Glutamatergic neuron (in vitro differentiated cells): ENCODE results near the gene SMG5. TPM values are rescaled to one million over a fixed set of nuclear protein-coding genes. Genes with fewer than 3 reads are reported as not detected.
A peak's percentile ranks its signal among the peaks of the same experiment; 100 is the strongest.

Source experiments
- DNase-seq: peaks from one replicate; pipeline ENCODE4 v3.0.0; 2022
- H3K27ac Mint-ChIP-seq: one replicate; pipeline ENCODE4 v1.8.0; 2020; ENCODE audit warnings: mild to moderate bottlenecking, mixed read lengths, inconsistent platforms; ENCODE audit not compliant: unreplicated experiment
- H3K27me3 Mint-ChIP-seq: one replicate; pipeline ENCODE4 v1.8.0; 2020; ENCODE audit warnings: mild to moderate bottlenecking, moderate library complexity, mixed read lengths, inconsistent platforms; ENCODE audit not compliant: unreplicated experiment
- H3K36me3 Mint-ChIP-seq: one replicate; pipeline ENCODE4 v1.8.0; 2020; ENCODE audit warnings: mild to moderate bottlenecking, mixed read lengths, inconsistent platforms; ENCODE audit not compliant: unreplicated experiment
- H3K4me1 Mint-ChIP-seq: one replicate; pipeline ENCODE4 v1.8.0; 2020; ENCODE audit warnings: mild to moderate bottlenecking, low read depth, mixed read lengths, inconsistent platforms; ENCODE audit not compliant: unreplicated experiment
- H3K4me3 Mint-ChIP-seq: one replicate; pipeline ENCODE4 v1.8.0; 2020; ENCODE audit warnings: mild to moderate bottlenecking, mixed read lengths, inconsistent platforms; ENCODE audit not compliant: unreplicated experiment
- H3K9me3 Mint-ChIP-seq: one replicate; pipeline ENCODE4 v1.8.0; 2020; ENCODE audit warnings: mild to moderate bottlenecking, moderate library complexity, mixed read lengths, inconsistent platforms; ENCODE audit not compliant: unreplicated experiment
- total RNA-seq: library from RNA; stranded (reverse); fragmentation: NEBNext Ultra II Directional; extraction: Animal tissue kit (Norgen Biotek cat#: 25700); gene quantifications from one replicate; pipeline ENCODE4 v1.2.1, GENCODE V29; 2021; ENCODE audit not compliant: unreplicated experiment
- TF ChIP-seq, protein P1 (sequence below): fragments of 200-600 bp; sonication (generic); IDR thresholded peaks from one replicate; pipeline ENCODE4 v1.5.0; 2021; ENCODE audit not compliant: partially characterized antibody, unreplicated experiment

The SMG5 gene
- total RNA-seq, 1 donor from 2014 or later, result 86.6 TPM

DNA sequence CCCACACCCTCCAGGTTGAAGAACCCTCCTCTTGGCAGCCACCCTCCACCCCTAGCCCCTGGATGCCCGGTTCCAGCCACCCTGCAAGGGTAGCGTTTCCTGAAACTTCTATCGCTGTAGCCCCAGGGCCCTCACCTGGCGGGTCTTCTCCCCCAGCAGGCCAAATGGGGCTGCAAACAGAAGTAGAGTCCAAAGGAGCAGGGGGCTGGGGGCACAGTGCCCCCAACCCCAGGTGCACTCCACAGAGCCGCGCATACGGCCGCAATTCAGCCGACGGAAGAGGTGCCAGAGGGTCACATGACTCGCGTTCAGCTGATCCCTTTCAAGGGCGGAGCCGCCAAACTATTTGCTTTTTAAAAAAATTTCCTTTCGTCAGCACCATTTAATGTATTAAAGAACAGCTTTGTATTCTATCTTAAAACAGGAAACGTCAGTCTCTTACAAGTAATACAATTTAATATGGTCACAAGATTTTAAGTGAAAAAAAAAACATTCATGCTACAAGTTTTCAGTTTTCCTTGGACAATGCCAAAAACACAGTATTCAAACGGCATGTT, 12.8 kb upstream of the SMG5 start, which contains the start of gene GLMP:
Gene GLMP, minus strand, starts transcription at position 289 of the 557 bp plus-strand sequence. Its CDS starts 34 bp downstream, at position 255.
- H3K9me3 Mint-ChIP-seq, result peaks cover 3% of the 10 kb centered on the region
- H3K4me3 Mint-ChIP-seq, result peak within 1 kb of the TSS; percentile 89
- H3K36me3 Mint-ChIP-seq, result no peaks in the 10 kb centered on the region
- TF ChIP-seq, protein P1, sequence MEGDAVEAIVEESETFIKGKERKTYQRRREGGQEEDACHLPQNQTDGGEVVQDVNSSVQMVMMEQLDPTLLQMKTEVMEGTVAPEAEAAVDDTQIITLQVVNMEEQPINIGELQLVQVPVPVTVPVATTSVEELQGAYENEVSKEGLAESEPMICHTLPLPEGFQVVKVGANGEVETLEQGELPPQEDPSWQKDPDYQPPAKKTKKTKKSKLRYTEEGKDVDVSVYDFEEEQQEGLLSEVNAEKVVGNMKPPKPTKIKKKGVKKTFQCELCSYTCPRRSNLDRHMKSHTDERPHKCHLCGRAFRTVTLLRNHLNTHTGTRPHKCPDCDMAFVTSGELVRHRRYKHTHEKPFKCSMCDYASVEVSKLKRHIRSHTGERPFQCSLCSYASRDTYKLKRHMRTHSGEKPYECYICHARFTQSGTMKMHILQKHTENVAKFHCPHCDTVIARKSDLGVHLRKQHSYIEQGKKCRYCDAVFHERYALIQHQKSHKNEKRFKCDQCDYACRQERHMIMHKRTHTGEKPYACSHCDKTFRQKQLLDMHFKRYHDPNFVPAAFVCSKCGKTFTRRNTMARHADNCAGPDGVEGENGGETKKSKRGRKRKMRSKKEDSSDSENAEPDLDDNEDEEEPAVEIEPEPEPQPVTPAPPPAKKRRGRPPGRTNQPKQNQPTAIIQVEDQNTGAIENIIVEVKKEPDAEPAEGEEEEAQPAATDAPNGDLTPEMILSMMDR, result no peak
- peak within 1 kb of the TSS; percentile 75 for H3K27ac Mint-ChIP-seq
- peaks cover 9% of the 10 kb centered on the region for H3K4me1 Mint-ChIP-seq
- peaks cover 3% of the 10 kb centered on the region for H3K27me3 Mint-ChIP-seq
- peak; percentile 43 for DNase-seq

DNA sequence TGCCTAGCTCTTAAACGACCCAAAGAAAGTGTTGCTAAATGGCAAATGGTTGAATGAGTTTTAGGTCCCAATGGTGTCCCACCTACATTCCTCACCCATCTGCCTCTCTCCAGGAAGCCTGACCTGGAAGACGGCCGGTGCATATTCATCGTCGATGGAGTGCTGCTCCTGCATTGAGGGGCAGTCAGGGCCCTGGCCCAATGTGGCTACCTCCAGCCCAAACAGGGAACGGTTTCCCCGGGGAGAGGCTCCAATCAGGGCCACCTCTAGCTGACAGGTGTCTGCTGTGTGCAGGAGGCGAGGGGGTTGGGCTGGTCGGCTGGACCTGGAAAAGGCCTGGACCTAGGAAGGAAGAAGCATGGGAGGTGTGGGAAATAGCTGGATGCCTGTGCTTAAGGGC, 11.3 kb upstream of the SMG5 start:
- Mint-ChIP-seq H3K27ac (no peak overlapping the region), H3K36me3 (no peaks in the 10 kb centered on the region), H3K4me1 (peaks cover 9% of the 10 kb centered on the region)

DNA sequence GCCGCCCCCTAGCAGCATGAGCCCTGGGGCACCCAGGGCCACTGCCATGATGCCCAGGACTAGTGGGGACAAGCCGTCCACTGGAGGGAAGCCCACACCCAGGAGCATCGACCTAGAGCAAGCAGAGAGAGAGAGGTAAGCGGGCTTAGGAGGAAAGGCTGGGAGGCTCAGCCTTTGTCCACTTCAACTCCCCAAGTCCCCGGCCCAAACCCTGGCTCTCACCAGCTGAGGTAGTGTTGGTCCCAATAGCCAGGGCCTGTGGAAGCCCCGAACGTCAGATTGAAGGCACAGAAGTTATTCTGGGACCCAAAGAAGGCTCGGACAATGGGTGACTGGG, 10.4 kb upstream of the SMG5 start:
- peaks cover 9% of the 10 kb centered on the region for H3K4me1 Mint-ChIP-seq
- H3K4me3 Mint-ChIP-seq, result no peak overlapping the region
- TF ChIP-seq, protein P1, result no peak
- no peak for DNase-seq
- no peaks in the 10 kb centered on the region for H3K36me3 Mint-ChIP-seq
- H3K27me3 Mint-ChIP-seq, result peaks cover 3% of the 10 kb centered on the region
- peaks cover 1% of the 10 kb centered on the region for H3K9me3 Mint-ChIP-seq
- no peak overlapping the region for H3K27ac Mint-ChIP-seq

More for the DNA sequence above, 11.3 kb upstream of the SMG5 start:
- Mint-ChIP-seq H3K27me3 (peaks cover 3% of the 10 kb centered on the region), H3K4me3 (no peak overlapping the region), H3K9me3 (peaks cover 1% of the 10 kb centered on the region)
- TF ChIP-seq, protein P1, result no peak
- no peak for DNase-seq

DNA sequence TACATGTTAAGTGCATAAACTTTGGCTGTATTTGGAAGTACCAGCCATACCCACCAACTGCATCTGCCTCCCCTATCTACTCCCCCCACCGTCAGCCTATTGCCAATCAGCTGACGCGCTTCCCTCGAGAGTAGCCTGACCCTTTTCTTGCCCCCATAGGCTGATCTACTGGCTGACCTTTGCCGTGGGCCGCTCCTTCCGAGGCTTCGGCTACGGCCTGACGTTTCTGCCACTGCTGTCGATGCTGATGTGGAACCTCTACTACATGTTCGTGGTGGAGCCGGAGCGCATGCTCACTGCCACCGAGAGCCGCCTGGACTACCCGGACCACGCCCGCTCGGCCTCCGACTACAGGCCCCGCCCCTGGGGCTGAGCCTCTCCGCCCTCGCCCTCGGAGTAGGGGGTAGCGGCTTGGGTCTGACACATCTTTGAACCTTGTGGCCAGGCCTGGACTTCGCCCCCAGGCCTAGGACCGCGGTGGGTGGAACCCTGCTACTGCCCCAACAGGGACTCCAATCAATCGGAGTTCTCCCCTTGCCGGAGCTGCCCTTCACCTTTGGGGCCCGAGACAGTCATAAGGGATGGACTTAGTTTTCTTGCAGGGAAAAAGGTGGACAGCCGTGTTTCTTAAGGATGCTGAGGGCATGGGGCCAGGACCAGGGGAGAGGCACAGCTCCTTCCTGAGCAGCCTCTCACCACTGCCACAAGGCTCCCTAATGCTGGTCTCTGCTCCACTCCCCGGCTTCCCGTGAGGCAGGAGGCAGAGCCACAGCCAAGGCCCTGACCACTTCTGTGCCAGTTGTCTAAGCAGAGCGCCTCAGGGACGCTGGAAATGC, 8.8 kb upstream of the SMG5 start:
- H3K4me1 Mint-ChIP-seq, result peaks cover 9% of the 10 kb centered on the region
- TF ChIP-seq, protein P1, result no peak

DNA sequence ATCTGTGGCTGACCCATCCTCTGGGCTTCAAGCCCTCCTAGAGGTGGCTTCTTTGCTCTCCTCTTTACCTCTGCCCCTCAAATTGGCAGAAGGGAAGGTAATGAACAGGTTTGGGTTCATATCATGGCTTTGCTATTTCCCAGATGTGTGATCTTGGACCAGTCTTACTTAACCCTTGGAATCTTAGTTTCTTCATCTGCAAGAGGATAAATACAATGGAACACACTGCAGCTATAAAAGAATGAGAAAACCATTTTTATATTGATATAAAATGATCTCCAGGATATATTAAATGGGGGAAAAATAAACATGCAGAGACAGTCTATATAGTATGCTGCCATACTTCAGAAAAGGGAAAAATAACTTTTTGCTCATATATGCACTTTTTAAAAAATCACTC, 7.2 kb upstream of the SMG5 start:
- DNase-seq, result no peak
- no peak overlapping the region for H3K4me3 Mint-ChIP-seq
- H3K27ac Mint-ChIP-seq, result no peak overlapping the region
- peaks cover 9% of the 10 kb centered on the region for H3K4me1 Mint-ChIP-seq
- TF ChIP-seq, protein P1, result no peak
- H3K9me3 Mint-ChIP-seq, result no peaks in the 10 kb centered on the region
- H3K27me3 Mint-ChIP-seq, result peaks cover 2% of the 10 kb centered on the region
- H3K36me3 Mint-ChIP-seq, result no peaks in the 10 kb centered on the region

More for the DNA sequence above, 8.8 kb upstream of the SMG5 start:
- Mint-ChIP-seq H3K36me3 (no peaks in the 10 kb centered on the region), H3K27me3 (peaks cover 3% of the 10 kb centered on the region), H3K4me3 (peak overlapping the region; percentile 96), H3K9me3 (no peaks in the 10 kb centered on the region), H3K27ac (peak overlapping the region; percentile 95)
- DNase-seq, result peak; percentile 96
